Prostate gland (tissue), 2 donors: ENCODE results near the gene EBF3.

Source experiments
- CTCF ChIP-seq, 4 experiments: fragments of 200-600 bp in 2 of 4; fragments of 450-650 bp in 2 of 4; sonication (generic) in 2 of 4; IDR thresholded peaks; 1 replicate in 3 of 4; 2 replicates in 1 of 4; pipeline ENCODE4 v1.5.1; 2016 to 2019; ENCODE audit warnings: antibody characterized with exemption in 4 of 4, mild to moderate bottlenecking in 2 of 4, moderate library complexity in 2 of 4
- POLR2A ChIP-seq: fragments of 450-650 bp; IDR thresholded peaks from one replicate; pipeline ENCODE4 v1.6.1; 2016; ENCODE audit warnings: antibody characterized with exemption, mild to moderate bottlenecking

DNA sequence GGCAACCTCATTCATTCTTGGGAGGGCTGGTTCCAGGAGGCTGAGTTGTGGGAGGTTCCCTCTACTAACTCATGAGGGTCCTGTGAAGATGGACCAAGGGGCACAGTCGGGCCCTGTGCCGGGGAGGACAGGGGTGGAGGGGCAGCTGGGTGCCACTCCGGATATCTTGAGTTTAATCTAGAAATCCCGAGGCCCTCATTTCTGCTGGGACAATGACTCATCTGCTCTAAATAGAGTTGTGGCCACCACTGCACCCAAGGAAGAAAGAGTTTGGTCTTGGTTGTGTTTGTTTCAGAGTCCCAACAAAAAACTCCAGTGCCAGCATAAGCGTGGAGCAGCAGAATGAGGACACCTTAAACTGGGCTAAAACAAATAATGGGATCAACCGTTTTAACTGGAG lies 82.4 kb downstream of the EBF3 start:
- TF ChIP-seq POLR2A (no peak), CTCF (IDR thresholded peaks at IDR 0.05) (no peak)
